Measurements from ENCODE around the gene SKAP1.
A peak's percentile ranks its signal among the peaks of the same experiment; 100 is the strongest.
"Not testable (repeated sequence)": the region's sequence is repeated elsewhere in the genome, so short reads cannot be mapped to it uniquely, and the experiment has no call there.

Gene SKAP1

GRCh38 chr17:48410821-48411220 lies 19.2 kb downstream of the SKAP1 start:
- DNase-seq, result not testable (repeated sequence)

GRCh38 chr17:48409607-48410006 lies 20.4 kb downstream of the SKAP1 start:
- DNase-seq, result no peak

GRCh38 chr17:48406936-48407567 lies 23.0 kb downstream of the SKAP1 start:
- DNase-seq, result no peak

- DNase-seq, result no peak
Observed at GRCh38 chr17:48394821-48395220, 35.2 kb downstream of the SKAP1 start.

GRCh38 chr17:48393283-48393682 lies 36.7 kb downstream of the SKAP1 start:
- no peak for DNase-seq

GRCh38 chr17:48392857-48393256 lies 37.2 kb downstream of the SKAP1 start:
- DNase-seq, result no peak

- no peak for DNase-seq
Observed at GRCh38 chr17:48391444-48391843, 38.6 kb downstream of the SKAP1 start.

GRCh38 chr17:48389903-48390302 lies 40.1 kb downstream of the SKAP1 start:
- no peak for DNase-seq

- DNase-seq, result no peak
Observed at GRCh38 chr17:48388955-48389743, 40.9 kb downstream of the SKAP1 start.

- no peak for DNase-seq
Observed at GRCh38 chr17:48386826-48387225, 43.2 kb downstream of the SKAP1 start.

GRCh38 chr17:48385319-48385718 lies 44.7 kb downstream of the SKAP1 start:
- no peak for DNase-seq

- no peak for DNase-seq
Observed at GRCh38 chr17:48384164-48384563, 45.9 kb downstream of the SKAP1 start.

GRCh38 chr17:48382989-48383388 lies 47.0 kb downstream of the SKAP1 start:
- DNase-seq, result peak; percentile 25 to 39

- DNase-seq, result no peak
Observed at GRCh38 chr17:48378708-48379392, 51.2 kb downstream of the SKAP1 start.

GRCh38 chr17:48378238-48378637 lies 51.8 kb downstream of the SKAP1 start:
- no peak for DNase-seq

- DNase-seq, result no peak
Observed at GRCh38 chr17:48376682-48377325, 53.2 kb downstream of the SKAP1 start.

- no peak for DNase-seq
Observed at GRCh38 chr17:48375356-48375755, 54.7 kb downstream of the SKAP1 start.

- peak; percentile 64 to 70 for DNase-seq
Observed at GRCh38 chr17:48374650-48375230, 55.3 kb downstream of the SKAP1 start.

GRCh38 chr17:48373883-48374282 lies 56.1 kb downstream of the SKAP1 start:
- no peak for DNase-seq

GRCh38 chr17:48373130-48373830 lies 56.7 kb downstream of the SKAP1 start:
- DNase-seq, result no peak

- not testable (repeated sequence) for DNase-seq
Observed at GRCh38 chr17:48368967-48369366, 61.0 kb downstream of the SKAP1 start.

GRCh38 chr17:48368352-48368908 lies 61.6 kb downstream of the SKAP1 start:
- DNase-seq, result no peak
